Ovary (tissue), 3 donors: ENCODE measurements around the gene SLC30A3.

ENCODE experiments used
- CTCF ChIP-seq, 3 donors: fragments of 450-650 bp in 2 of 3; fragments of 200-600 bp in 1 of 3; IDR thresholded peaks; one replicate each; pipeline versions ENCODE4 v1.5.1 to v1.8.0; 2016 to 2022; ENCODE audit warnings: antibody characterized with exemption in 3 of 3, mild to moderate bottlenecking in 1 of 3
- EP300 ChIP-seq: sonication (generic); formaldehyde crosslinking; IDR thresholded peaks from one replicate; pipeline ENCODE4 v1.6.1; 2017; ENCODE audit warnings: antibody characterized with exemption
- donor health status: DM: no; HTN: no; CAD: no.

GRCh38 chr2:27211241-27211942, 51.5 kb downstream of the SLC30A3 start:
- TF ChIP-seq CTCF (IDR thresholded peaks at IDR 0.05): no peak
- TF ChIP-seq EP300: no peak
